Medulla oblongata (tissue), 1 donor: Measurements from ENCODE around the gene DCP1B.

Experiments used
- DNase-seq: peaks from one replicate; pipeline ENCODE4 v3.0.0-alpha.2; 2015; ENCODE audit errors: extremely low spot score

Gene DCP1B

DNA sequence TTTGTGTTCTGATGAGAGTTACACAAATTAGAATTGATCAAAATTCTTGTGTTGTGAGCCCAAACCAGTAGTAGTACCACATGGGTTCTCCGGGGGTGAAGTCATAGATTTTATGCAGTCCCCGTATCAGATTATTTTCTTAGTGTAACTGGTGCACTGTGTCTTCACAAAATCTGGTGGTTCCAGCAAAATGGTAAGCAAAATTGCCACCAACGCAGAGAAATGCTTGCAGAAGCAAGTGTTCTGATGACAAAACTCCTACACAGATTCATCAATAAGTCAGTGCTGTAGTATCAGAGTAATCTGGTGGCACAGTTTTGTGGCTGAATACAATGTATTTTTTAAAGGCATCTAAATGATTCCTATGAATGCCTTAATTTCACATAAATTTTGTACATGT, 84.5 kb downstream of the DCP1B start:
- DNase-seq, result no peak

DNA sequence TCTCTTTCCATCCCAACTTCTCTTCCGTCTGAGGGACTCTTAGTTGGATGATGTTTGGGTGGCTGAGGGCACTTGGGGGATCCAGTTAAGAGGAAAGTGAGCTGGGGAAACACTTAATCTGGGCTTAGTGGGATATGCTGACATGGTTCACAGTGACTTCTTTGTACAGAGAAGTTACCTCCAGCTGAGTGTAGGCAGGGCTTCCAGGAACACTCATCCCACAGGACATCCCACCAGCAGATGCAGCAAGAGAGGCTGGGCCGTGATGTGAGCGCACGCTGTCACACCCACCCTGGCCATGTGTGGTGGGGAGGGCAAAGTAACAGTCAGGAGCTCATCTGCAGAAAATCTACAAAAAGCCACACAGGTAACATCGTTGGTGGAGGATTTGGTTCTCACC, 85.0 kb downstream of the DCP1B start:
- no peak for DNase-seq

DNA sequence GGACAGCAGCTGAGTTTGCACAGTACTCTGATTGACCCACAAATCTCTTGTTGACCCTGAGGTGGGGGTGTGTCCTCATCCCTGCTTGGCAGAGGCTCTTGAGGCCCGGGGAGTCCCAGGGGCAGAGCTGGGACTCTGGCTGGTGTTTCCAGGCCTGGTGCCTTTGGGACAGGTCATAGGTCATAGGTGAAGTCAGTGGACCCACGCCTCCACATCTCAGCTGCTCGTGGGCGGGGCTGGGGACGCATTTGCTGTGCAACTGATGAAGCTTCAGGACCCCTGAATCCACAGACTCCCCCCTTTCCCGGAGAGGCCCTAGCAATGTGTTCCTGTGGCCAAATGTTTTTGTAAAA, 85.4 kb downstream of the DCP1B start:
- no peak for DNase-seq

DNA sequence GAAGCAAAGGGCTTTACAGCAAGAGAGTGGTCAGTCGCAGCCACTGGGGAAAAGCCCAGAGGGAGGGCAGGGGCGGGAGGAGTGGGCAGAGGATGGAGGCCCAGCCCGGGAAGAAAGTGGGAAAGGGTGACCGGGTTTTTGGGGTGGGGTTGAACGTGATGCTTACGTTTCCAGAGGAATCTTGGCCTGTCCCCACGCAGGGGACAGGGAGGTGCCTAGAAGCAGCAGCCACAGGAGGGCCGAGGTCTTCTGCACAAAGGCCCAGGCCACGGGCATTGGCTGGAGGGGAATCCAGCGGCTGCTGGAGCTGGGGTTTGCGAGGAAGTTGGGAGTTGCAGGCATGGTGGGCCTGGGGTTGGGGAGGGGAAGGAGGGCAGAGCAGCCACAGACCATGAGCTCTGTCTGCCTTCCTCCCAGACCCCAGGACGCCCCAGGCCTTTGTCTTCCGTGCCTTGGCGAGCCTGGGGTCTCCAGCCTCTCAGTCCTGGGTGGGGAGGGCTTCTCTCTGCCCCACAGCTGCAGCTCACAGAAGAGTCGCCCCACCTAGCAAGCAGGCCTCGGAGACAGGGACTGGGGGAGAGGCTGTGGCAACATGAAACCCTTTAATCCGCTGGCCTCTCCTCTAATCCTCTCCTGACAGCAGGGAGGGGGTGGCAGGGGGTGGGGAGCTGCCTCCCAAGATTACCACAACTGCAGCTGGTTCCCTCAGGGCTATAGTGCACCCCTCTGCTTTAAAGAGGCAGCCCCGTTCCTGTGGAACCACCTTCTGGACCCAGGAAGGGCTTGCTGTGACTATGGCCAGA, 86.0 kb downstream of the DCP1B start, which contains the start of gene CACNA2D4:
Gene CACNA2D4, minus strand, starts transcription at position 572 of the 803 bp plus-strand sequence. Its CDS starts 179 bp downstream, at position 393.
- DNase-seq, result no peak

DNA sequence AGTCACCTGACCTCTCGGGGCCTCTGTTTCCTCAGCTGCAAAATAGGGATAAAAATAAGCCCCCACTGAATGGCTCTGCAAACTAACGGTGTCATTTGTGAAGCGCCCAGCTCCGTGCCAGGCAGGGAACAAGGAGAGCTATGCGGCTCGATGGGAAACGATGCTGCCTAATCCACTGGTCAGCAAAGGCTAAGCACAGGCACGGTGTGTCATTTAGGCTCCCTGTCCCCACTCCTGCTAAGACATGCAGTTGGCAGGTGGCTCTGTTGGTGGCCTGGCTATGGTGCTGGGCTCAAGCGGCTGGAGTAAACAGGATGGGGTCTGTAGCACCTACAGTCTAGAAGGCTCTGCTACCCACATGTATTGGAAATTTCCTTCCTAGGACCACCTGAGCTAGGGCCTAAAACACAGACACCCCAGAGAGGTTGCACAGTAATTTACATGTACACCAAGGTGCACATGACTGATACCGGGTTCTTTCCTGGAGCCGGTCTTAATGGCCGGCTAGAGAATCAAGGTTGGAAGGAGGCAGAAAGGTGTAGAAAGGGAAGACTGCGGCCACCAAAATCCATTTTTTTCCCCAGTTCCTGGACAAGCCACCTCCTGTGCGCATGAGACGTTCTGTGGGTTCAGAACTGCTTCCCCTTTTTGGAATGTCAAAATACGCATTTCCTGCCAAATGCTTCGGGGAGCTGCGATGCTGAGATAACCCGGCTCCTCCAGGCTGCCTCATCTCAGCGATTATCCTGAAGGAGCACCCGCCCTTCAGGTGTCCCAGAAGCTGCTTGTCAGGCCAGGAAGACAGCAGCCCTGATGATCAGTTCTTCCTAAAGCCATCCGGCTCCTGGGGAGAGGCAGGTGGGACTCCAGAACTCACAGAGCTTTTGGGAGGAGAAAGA, 86.8 kb downstream of the DCP1B start:
- DNase-seq, result peak; percentile 69

DNA sequence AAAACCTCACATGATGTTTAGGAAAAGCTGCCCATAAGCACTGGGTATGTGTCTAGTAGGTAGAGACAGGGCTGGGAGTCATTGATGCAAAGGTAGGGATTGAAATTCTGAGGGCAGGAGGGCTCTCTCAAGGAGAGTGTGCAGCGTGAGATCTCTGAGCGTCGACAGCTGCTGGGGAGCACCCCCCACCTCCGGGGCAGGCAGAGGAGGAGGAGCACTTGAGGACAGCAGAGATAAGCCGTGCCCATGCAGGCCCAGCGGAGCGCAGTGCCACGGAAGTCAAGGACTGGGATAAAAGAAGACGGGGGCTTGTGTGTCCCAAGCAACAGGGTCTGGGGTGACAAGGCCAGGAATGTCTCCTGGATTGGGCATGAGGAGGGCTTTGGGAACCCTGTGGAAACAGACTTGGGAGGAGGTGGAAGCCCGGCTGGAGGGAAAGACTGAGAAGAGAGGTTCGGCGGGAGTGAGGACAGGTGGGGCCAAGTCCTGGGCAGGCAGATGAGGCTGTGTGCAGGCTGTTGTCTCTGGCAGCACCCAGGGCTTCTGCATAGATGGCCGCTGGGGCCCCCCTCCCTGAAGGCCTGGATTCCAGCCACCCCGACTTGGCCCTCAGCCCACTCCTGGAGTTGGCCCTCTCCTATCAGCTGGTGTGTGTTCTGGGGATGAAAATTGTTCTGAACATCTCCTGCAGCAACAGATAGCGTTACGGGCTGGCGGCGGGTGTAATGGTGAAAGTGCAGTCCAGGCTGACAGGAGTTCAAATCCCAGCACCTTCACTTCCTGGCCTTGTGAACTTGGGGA, 87.7 kb downstream of the DCP1B start:
- DNase-seq, result no peak

DNA sequence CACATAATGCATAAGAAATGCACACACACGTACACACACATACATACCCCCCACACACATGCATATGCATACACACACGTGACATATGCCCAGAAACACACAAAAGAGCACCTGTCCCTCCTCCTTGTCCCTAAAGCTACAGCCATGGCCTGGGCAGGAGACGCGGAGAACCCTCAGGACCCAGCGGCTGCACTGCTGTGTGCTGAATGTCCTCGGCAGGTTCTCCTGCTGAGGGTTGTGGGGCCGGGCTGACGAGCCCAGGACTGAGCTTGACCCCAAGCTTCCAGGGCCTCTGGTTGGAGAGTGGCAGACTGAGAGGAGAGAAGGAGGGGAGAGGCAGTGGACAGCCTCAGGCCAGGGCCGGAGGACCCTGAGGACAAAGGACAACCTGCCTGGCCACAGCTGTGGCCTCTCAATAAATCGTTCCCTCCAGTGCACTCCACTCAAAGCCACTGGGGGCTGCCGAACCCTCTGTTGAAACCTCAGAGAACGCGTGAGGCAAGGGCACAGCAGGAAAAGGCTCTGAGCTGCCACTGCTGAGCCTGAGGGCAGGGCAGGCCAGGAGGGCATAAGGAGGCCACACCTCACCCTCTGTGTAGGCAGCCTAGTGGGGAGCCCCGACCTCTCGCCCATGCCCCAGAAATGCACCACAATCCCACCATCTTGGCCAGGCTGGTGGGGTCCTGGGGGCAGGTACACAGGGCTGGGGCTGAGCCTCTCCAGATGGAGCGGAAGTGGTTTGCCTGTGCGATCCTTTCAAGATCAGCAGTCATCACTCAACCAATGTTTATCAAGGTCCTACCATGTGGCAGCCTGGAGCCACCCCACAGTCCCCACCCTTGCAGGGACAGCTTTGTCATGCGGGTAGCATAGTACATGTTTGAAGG, 88.9 kb downstream of the DCP1B start:
- DNase-seq, result no peak

DNA sequence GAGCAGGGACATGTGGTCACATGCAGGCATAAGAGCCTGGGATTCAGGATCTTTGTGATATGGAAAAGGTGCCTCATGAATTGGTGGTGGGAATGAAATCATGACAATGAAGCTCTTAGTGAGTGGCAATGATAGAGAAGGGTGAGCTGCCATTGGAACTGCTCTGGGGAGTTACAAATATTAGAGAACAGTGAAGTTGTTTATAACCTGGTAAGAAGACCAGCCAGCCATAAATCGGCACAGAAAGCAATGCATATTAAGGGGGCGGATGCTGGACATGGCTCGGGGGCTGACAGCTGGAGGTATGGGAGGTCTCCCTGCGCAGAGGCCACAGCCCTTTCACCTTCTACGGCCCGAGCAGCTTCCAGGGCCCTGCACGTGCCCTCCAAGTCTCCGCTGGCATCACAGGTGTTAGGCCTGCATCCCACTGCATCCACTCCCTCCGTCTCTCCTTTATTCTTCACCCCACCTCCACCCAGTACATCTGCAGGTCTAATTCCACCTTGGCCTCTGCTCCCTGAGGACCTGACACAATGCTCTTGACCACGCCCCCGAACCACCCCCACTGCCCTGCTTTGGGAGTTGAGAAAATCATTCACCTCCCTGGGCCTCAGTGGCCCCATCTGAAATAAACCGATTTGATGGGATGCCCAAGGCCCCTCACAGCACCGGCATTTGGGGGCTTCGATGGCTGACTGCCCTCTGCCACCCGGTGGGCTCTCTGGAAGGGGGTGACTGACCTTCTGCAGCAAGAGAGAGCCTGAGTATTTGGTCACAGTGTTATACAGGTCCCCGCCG, 89.9 kb downstream of the DCP1B start:
- DNase-seq, result no peak

DNA sequence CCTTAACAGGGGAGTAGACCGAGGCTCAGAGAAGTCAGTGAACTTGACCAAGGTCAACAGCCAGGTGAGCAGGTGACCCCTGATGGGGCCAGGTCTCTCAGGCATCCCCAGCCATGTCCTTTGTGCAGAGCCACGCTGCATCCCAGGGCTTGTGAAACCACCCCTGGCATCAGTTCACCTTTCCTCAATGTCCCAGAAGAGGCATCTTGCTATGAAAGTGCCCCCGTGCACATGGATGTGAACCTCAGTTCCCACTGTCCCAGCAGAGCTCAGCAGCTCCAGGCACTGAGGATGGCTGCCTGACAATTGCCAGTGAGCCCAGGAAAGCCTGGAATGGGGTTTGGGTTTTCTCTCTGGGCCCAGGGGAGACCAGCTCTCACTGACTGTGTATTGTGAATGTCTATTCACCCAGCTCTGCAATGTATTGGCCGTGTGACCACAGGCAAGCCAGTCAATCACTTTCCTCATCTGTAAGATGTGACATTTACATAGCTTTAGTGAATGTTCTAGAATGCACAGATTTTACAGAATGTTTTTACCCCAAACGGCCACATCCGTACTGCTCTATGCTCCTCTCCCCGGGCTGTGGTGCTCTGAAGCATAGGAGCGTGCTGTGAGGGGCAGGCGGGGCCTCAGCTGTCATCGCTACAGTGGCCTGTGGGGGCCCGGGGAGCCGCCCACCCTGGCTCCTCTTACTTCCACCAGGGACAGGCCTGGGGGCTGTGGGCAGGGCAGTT, 90.7 kb downstream of the DCP1B start:
- DNase-seq, result no peak

DNA sequence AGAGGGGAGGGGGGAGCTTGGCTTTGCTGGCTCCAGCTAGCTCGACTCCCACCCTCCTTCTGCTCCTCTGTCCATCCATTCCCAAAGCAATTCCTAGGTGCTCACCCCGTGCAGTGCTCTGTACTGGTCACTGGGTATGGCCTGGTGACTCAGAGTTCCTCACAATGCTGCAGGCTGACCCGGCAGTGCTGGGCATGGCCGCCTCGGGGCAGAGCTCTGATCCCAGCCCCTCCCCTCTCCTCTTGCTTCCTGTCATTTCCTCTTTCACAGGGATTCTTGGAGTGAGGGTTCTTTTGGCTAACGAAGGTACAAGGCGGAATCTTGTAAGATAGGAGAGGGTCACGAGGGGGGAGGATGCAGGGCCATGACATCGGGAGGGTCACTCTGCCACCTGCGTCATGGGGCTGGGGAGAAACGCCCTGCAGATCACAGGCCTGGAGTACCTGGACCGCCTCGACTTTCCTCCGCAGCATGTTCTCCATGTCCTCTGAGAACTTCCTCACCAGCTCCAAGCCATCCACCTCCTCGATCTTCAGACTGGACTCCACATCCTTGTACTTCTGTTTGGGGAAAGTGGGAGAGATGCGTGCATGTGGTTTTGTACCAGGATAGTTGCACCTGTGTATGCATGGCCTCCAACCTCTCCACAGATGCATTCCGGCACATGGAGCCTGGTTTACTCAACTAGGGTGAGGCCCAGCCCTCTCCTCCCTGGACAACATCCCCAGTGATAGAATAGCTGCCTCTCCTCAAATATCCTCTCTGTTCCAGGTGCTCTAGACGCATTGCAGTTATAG, 91.5 kb downstream of the DCP1B start:
- no peak for DNase-seq

DNA sequence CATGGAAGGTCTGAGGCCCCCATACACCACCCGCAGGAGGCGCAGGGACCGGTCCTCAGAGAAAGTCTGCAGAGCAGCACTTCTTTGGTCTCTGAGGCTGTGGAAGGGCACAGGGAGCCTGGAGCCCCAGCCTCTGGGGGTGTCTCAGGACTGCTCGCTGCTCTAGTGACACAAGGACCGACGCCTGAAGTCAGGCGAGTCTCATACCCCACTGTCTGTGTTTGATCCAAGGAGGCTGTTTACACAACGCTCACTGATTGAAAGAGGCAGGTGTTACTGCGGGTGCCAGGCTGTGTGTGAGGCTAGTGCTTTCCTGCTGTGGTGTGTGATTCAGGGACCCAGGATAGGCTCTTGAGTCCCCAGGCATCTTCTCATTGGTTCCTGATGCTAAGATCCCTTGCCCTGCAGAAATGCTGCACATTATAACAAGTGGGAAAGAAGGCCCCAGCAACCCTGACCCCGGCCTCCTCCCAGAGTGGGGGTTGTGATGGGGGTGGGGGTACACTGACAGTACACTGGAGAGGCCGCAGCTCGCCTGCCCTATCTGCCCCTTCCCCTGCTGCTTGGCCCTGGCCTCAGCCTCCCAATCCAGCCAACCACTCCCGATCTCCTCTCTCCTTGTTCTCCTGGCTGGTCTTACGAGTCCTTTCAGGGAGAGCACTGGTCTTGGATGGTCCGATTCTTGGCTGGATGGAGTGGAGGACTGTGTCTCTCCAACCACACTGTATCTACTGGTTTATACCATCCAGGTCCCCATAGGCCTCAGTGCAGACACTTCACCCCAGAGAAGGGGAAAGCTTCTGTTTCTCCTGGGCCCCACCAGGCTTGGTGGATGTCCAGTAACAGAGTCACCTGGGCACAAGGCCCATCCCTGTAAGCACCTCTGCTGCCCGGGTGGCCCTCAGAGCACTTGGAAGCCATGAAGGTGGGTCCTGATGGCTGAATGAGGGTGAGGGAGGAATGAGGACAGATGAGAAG, 92.4 kb downstream of the DCP1B start:
- DNase-seq, result no peak

DNA sequence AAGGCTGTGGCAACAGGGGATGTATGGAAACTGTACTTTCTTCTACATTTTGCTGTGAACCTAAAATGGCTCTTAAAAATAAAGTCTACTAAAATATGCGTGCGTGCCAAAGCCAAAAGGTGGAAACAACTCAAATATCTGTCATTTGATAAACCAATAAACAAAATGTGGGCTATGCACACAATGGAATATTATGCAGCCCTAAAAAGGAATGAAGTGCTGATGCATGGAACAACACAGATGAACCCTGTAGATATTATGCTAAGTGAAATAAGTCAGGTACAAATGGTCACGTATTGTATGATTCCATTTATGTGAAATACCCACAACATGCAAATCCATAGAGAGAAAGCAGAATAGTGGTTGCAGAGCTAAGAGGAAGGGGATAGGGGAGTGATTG, 93.8 kb downstream of the DCP1B start:
- DNase-seq, result no peak

DNA sequence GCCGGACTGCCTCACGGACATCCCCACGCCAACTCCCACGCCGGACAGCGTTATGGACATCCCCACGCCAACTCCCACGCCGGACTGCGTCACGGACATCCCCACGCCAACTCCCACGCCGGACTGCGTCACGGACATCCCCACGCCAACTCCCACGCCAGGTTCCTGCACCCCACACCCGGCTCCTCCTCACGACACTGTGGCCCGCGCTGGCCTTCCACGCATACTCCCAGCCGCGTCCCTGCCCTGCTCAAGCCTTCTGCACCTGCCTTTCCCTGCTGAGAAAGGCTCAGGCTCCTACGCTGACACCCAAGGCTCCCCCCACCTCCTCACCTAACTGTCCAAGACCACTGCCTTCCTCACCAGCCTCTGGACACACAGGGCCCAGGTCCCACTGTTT, 95.5 kb downstream of the DCP1B start:
- DNase-seq, result no peak

DNA sequence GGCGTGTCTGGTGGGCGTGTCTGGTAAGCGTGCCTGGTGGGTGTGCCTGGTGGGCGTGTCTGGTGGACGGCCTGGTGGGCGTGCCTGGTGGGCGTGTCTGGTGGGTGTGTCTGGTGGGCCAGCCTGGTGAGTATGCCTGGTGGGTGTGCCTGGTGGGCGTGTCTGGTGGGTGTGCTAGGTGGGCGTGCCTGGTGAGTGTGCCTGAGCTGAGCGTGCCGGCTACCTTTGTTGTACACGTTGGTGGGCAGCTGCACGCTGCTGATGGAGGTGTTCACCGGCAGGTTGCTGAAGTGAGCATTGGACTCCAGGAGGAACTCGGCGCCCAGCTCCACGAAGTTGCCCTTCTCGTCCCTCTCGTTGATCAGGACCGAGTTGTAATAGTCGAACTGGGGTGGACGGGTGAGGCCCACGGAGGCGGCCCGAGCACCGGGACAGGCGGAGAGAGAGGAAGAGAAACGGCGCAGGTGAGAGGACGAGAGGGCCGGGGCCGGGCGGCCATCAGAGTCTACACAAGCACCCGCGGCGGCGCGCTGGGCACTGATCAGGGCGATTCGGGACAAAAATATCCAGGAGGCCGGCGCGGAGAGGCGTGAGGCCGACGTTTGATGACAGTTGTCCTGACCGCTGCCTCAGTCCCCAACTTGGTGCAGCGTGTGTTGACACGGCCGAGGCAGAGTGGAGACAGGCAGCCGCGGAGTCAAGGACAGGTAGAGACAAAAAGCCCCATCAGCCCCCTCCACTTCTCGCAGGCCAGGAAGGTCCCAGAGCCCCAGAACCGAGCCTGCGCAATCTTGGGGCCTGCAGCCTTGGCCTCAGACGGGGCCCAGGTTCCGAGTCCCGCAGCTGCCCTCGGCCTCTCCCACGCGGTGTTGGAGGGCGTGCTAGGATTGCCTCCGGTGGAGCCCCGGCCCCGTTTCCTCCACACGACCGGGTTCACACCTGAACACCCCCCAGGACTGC, 96.3 kb downstream of the DCP1B start:
- no peak for DNase-seq

DNA sequence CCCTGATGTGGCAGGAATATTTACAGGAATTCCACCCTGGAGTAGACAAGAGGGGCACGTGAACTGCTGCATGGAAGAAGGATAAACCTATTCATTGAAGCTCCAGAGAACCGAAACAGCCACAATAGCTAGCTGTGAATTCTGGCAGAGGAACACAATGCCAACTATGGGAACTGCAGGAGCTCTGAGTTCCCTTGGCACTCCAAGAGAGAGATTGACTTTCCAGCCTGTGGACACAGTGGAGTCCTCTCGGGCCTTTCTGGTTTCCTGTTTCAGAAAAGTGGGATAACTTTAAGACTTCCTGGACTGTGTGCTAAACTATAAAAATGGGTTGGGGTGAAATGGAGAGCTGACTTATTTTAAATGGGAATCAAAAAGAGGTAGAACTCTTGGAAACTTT, 97.7 kb downstream of the DCP1B start:
- no peak for DNase-seq

DNA sequence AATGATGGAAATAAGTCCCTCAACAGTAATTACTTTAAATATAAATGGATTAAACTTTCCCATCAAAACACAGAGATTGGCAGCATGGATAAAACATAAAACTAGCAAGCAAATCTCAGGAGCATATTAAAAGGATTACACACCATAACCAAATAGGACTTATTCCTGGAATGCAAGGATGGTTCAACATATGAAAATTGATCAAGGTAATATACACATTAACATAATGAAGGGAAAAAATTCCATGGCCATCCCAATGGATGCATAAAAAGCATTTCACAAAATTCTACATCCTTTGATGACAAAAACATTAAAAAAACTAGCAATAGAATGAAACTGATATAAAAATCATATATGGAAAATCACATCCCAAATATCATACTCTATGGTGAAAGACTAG, 99.4 kb downstream of the DCP1B start:
- DNase-seq, result no peak
